ENCODE measurements around the gene TPGS2.

Gene TPGS2

GRCh38 chr18:36843199-36843598, 14.4 kb upstream of the TPGS2 start:
- no peak overlapping the region for H3K4me2 ChIP-seq (ENCODE audit: low read length, poor library complexity, severe bottlenecking)
- H3K9ac ChIP-seq (ENCODE audit: low read length), result peak overlapping the region; percentile 32
- H3K79me1 ChIP-seq (replicated peaks; ENCODE audit: low read length, poor library complexity, severe bottlenecking), result peaks cover 10% of the 10 kb centered on the region
- peak overlapping the region in 1 of 2 experiments; percentile 21 for H3K18ac ChIP-seq (ENCODE audit: low read depth in 1 of 2, low read length in 2 of 2)
- no peak overlapping the region for H3K23ac ChIP-seq (ENCODE audit: low read length in 2 of 2)
- H3K4me3 ChIP-seq (ENCODE audit: insufficient read depth in 1 of 2, low read depth in 1 of 2, low read length in 2 of 2), result no peak overlapping the region
- no peak overlapping the region for H2BK15ac ChIP-seq (ENCODE audit: low read depth, poor library complexity, severe bottlenecking)
- no peaks in the 10 kb centered on the region for H3K27me3 ChIP-seq (ENCODE audit: control insufficient read depth in 1 of 2, insufficient read depth in 1 of 2, low read length in 2 of 2)
- no peak overlapping the region for H2AFZ ChIP-seq (ENCODE audit: low read depth, low read length)
- H4K8ac ChIP-seq (ENCODE audit: low read length), result no peak overlapping the region
- WGBS, result 96% methylated on average over 5 of the region's 5 CpGs
- H2AK5ac ChIP-seq (ENCODE audit: low read length, severe bottlenecking), result no peak overlapping the region
- H3K36me3 ChIP-seq (ENCODE audit: control insufficient read depth in 1 of 2, insufficient read depth in 2 of 2, low read depth in 1 of 2, low read length in 2 of 2), result no peaks in the 10 kb centered on the region
- no peak overlapping the region for H2BK12ac ChIP-seq (ENCODE audit: low read length in 2 of 2)
- H3K4me1 ChIP-seq (ENCODE audit: control insufficient read depth, insufficient read depth, low read depth, low read length), result no peaks in the 10 kb centered on the region
- H3K27ac ChIP-seq (ENCODE audit: low read length, poor library complexity, severe bottlenecking), result no peak overlapping the region
- no peak overlapping the region for H4K91ac ChIP-seq (ENCODE audit: low read length)
- no peak overlapping the region for H2BK120ac ChIP-seq (ENCODE audit: low read depth, low read length)
- H3K14ac ChIP-seq (ENCODE audit: low read length in 2 of 2), result no peak overlapping the region
- DNase-seq, result no peak
- H3K9me3 ChIP-seq (ENCODE audit: control insufficient read depth, low read length), result no peaks in the 10 kb centered on the region
- H3K4ac ChIP-seq (ENCODE audit: low read depth in 1 of 2, low read length in 2 of 2), result no peak overlapping the region
- H2BK5ac ChIP-seq (ENCODE audit: low read depth, low read length, poor library complexity, severe bottlenecking), result no peak overlapping the region

GRCh38 chr18:36839835-36840234, 11.0 kb upstream of the TPGS2 start:
- H3K9me3 ChIP-seq (ENCODE audit: control insufficient read depth, low read length), result no peaks in the 10 kb centered on the region
- no peak overlapping the region for H3K9ac ChIP-seq (ENCODE audit: low read length)
- H3K36me3 ChIP-seq (ENCODE audit: control insufficient read depth in 1 of 2, insufficient read depth in 2 of 2, low read depth in 1 of 2, low read length in 2 of 2), result peaks cover 0 to 17% of the 10 kb centered on the region in 2 experiments
- H4K8ac ChIP-seq (ENCODE audit: low read length), result no peak overlapping the region
- no peak overlapping the region for H3K23ac ChIP-seq (ENCODE audit: low read length in 2 of 2)
- no peaks in the 10 kb centered on the region for H3K4me1 ChIP-seq (ENCODE audit: control insufficient read depth, insufficient read depth, low read depth, low read length)
- no peak overlapping the region for H3K4ac ChIP-seq (ENCODE audit: low read depth in 1 of 2, low read length in 2 of 2)
- H2BK5ac ChIP-seq (ENCODE audit: low read depth, low read length, poor library complexity, severe bottlenecking), result no peak overlapping the region
- H4K91ac ChIP-seq (ENCODE audit: low read length), result no peak overlapping the region
- H2AK5ac ChIP-seq (ENCODE audit: low read length, severe bottlenecking), result no peak overlapping the region
- H3K79me1 ChIP-seq (replicated peaks; ENCODE audit: low read length, poor library complexity, severe bottlenecking), result peaks cover 10% of the 10 kb centered on the region
- no peak overlapping the region for H3K4me2 ChIP-seq (ENCODE audit: low read length, poor library complexity, severe bottlenecking)
- DNase-seq, result no peak
- no peak overlapping the region for H2BK15ac ChIP-seq (ENCODE audit: low read depth, poor library complexity, severe bottlenecking)
- no peak overlapping the region for H3K18ac ChIP-seq (ENCODE audit: low read depth in 1 of 2, low read length in 2 of 2)
- no peak overlapping the region for H2AFZ ChIP-seq (ENCODE audit: low read depth, low read length)
- no peak overlapping the region for H3K14ac ChIP-seq (ENCODE audit: low read length in 2 of 2)
- no peak overlapping the region for H3K4me3 ChIP-seq (ENCODE audit: insufficient read depth in 1 of 2, low read depth in 1 of 2, low read length in 2 of 2)
- no peaks in the 10 kb centered on the region for H3K27me3 ChIP-seq (ENCODE audit: control insufficient read depth in 1 of 2, insufficient read depth in 1 of 2, low read length in 2 of 2)
- 96% methylated on average over 4 of the region's 4 CpGs for WGBS
- no peak overlapping the region for H3K27ac ChIP-seq (ENCODE audit: low read length, poor library complexity, severe bottlenecking)
- no peak overlapping the region for H2BK12ac ChIP-seq (ENCODE audit: low read length in 2 of 2)
- no peak overlapping the region for H2BK120ac ChIP-seq (ENCODE audit: low read depth, low read length)

GRCh38 chr18:36835927-36836326, 7.1 kb upstream of the TPGS2 start:
- no CpG with 5 or more reads among the region's 1 CpG for WGBS
- no peak overlapping the region for H2BK12ac ChIP-seq (ENCODE audit: low read length in 2 of 2)
- H2BK120ac ChIP-seq (ENCODE audit: low read depth, low read length), result no peak overlapping the region
- DNase-seq, result no peak
- no peak overlapping the region for H2AK5ac ChIP-seq (ENCODE audit: low read length, severe bottlenecking)
- no peak overlapping the region for H3K27ac ChIP-seq (ENCODE audit: low read length, poor library complexity, severe bottlenecking)
- no peak overlapping the region for H2BK15ac ChIP-seq (ENCODE audit: low read depth, poor library complexity, severe bottlenecking)
- no peak overlapping the region for H2BK5ac ChIP-seq (ENCODE audit: low read depth, low read length, poor library complexity, severe bottlenecking)
- peaks cover 0 to 17% of the 10 kb centered on the region in 2 experiments for H3K36me3 ChIP-seq (ENCODE audit: control insufficient read depth in 1 of 2, insufficient read depth in 2 of 2, low read depth in 1 of 2, low read length in 2 of 2)
- H3K27me3 ChIP-seq (ENCODE audit: control insufficient read depth in 1 of 2, insufficient read depth in 1 of 2, low read length in 2 of 2), result no peaks in the 10 kb centered on the region
- H3K4me1 ChIP-seq (ENCODE audit: control insufficient read depth, insufficient read depth, low read depth, low read length), result no peaks in the 10 kb centered on the region
- no peak overlapping the region for H3K14ac ChIP-seq (ENCODE audit: low read length in 2 of 2)
- H3K9me3 ChIP-seq (ENCODE audit: control insufficient read depth, low read length), result no peaks in the 10 kb centered on the region
- H3K79me1 ChIP-seq (replicated peaks; ENCODE audit: low read length, poor library complexity, severe bottlenecking), result peaks cover 5% of the 10 kb centered on the region
- H3K4ac ChIP-seq (ENCODE audit: low read depth in 1 of 2, low read length in 2 of 2), result no peak overlapping the region
- no peak overlapping the region for H3K4me3 ChIP-seq (ENCODE audit: insufficient read depth in 1 of 2, low read depth in 1 of 2, low read length in 2 of 2)
- H4K8ac ChIP-seq (ENCODE audit: low read length), result no peak overlapping the region
- H3K23ac ChIP-seq (ENCODE audit: low read length in 2 of 2), result no peak overlapping the region
- no peak overlapping the region for H3K4me2 ChIP-seq (ENCODE audit: low read length, poor library complexity, severe bottlenecking)
- H4K91ac ChIP-seq (ENCODE audit: low read length), result no peak overlapping the region
- no peak overlapping the region for H3K18ac ChIP-seq (ENCODE audit: low read depth in 1 of 2, low read length in 2 of 2)
- H2AFZ ChIP-seq (ENCODE audit: low read depth, low read length), result no peak overlapping the region
- no peak overlapping the region for H3K9ac ChIP-seq (ENCODE audit: low read length)

GRCh38 chr18:36833120-36833519, 4.3 kb upstream of the TPGS2 start:
- Histone ChIP-seq H3K27me3 (ENCODE audit: control insufficient read depth in 1 of 2, insufficient read depth in 1 of 2, low read length in 2 of 2) (no peaks in the 10 kb centered on the region), H3K9me3 (ENCODE audit: control insufficient read depth, low read length) (no peaks in the 10 kb centered on the region), H2BK15ac (ENCODE audit: low read depth, poor library complexity, severe bottlenecking) (no peak overlapping the region), H2BK12ac (ENCODE audit: low read length in 2 of 2) (peak overlapping the region in 1 of 2 experiments; percentile 61), H3K4me2 (ENCODE audit: low read length, poor library complexity, severe bottlenecking) (no peak overlapping the region), H3K9ac (ENCODE audit: low read length) (no peak overlapping the region), H2BK120ac (ENCODE audit: low read depth, low read length) (no peak overlapping the region), H3K18ac (ENCODE audit: low read depth in 1 of 2, low read length in 2 of 2) (no peak overlapping the region), H3K4ac (ENCODE audit: low read depth in 1 of 2, low read length in 2 of 2) (no peak overlapping the region), H3K36me3 (ENCODE audit: control insufficient read depth in 1 of 2, insufficient read depth in 2 of 2, low read depth in 1 of 2, low read length in 2 of 2) (peaks cover 0 to 17% of the 10 kb centered on the region in 2 experiments), H3K79me1 (replicated peaks; ENCODE audit: low read length, poor library complexity, severe bottlenecking) (peaks cover 2% of the 10 kb centered on the region), H3K23ac (ENCODE audit: low read length in 2 of 2) (no peak overlapping the region), H4K91ac (ENCODE audit: low read length) (no peak overlapping the region), H3K4me3 (ENCODE audit: insufficient read depth in 1 of 2, low read depth in 1 of 2, low read length in 2 of 2) (no peak overlapping the region), H2AFZ (ENCODE audit: low read depth, low read length) (no peak overlapping the region), H4K8ac (ENCODE audit: low read length) (no peak overlapping the region), H2AK5ac (ENCODE audit: low read length, severe bottlenecking) (no peak overlapping the region), H3K4me1 (ENCODE audit: control insufficient read depth, insufficient read depth, low read depth, low read length) (peaks cover 1% of the 10 kb centered on the region), H3K14ac (ENCODE audit: low read length in 2 of 2) (no peak overlapping the region), H3K27ac (ENCODE audit: low read length, poor library complexity, severe bottlenecking) (no peak overlapping the region), H2BK5ac (ENCODE audit: low read depth, low read length, poor library complexity, severe bottlenecking) (no peak overlapping the region)
- no peak for DNase-seq
- 96% methylated on average over 2 of the region's 2 CpGs for WGBS
